DMS153 treated with DMSO at 0.1 percent for 48 hours (cell line): ENCODE data around the gene ROM1.
"Not testable (repeated sequence)": the region's sequence is repeated elsewhere in the genome, so short reads cannot be mapped to it uniquely, and the experiment has no call there.

Source experiments
- DNase-seq: peaks from one replicate; lab custom pipeline; 2025; ENCODE audit not compliant: unreplicated experiment; lab: John Stamatoyannopoulos, UW

Gene ROM1

DNA sequence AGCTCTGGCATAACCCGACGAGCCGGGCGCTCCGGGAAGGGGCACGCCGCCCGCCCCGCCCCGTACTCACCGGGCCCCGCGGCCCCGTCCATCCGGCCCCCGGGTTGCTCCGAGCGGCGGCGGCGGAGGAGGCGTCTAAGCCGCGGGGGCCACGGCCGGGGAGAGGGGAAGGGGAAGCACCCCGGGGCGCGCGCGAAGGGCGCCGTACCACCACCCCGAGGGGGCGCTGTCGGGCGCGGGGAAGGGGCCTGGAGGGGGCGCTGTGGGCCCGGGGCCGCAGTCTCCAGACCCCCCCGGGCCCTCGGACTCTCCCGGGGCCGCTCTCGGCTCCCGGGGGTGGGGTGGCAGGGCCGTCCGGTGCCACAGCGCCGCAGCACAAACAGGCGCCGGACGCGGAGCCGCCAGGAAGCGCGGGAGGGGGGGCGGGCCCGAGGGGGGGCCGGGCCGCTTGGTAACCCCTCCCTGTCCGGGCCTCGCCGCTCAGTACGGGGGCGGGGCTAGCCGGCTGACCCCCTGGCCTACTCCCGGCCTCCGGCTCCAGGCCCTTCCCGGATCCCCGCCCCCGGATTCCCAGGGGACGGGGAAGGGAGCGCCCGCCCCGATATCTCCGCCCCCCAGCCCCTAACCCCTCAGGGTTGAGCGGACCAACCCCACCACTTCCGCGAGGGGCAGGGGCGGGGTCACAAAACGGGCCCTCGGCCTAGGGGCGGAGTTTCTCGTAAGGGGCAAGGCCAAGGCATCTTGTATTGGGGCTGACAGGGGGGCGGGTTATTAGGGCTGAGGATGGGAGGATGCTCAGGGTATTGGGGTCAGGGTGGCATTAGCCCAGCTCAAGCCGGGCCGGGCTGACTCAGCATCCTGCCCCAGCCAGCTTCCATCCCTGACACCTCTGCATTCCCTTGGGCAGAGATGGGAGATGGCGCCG lies at the start of gene ROM1, which contains the start of gene EML3:
Gene ROM1, plus strand, starts transcription at position 892 of the 925 bp plus-strand sequence. Its CDS starts 25 bp downstream, at position 917.
Gene EML3, minus strand, starts transcription at position 410 of the 925 bp plus-strand sequence. Its CDS starts 318 bp downstream, at position 92.
- peak; percentile 37 for DNase-seq

- DNase-seq = no peak
These were observed 47.8 kb upstream of the ROM1 start for GRCh38 chr11:62565100-62565802.

DNA sequence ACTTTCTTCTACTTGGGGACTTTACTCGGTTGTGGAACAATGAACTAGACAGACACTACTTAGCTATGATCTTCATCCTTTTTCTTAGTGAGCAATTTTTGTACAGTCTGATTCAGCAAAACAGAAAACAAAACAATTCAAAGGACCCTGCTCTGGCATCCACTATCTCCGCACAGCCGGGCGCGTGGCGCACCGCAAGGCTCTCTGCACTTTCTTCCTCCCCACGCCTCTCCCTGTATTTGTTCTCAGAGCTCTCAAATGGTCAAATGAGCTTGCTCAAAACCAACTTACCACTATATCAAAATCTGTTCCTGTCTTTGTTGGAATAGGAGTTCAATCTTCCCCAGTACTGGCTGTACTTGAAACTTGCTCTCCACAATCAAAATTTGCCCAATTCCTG lies 46.8 kb upstream of the ROM1 start:
- no peak for DNase-seq

- no peak for DNase-seq
These were observed 45.9 kb upstream of the ROM1 start for GRCh38 chr11:62567018-62567633.

- no peak for DNase-seq
These were observed 43.4 kb upstream of the ROM1 start for GRCh38 chr11:62569611-62570010.

- not testable (repeated sequence) for DNase-seq
These were observed 42.2 kb upstream of the ROM1 start for GRCh38 chr11:62570903-62571302.

DNA sequence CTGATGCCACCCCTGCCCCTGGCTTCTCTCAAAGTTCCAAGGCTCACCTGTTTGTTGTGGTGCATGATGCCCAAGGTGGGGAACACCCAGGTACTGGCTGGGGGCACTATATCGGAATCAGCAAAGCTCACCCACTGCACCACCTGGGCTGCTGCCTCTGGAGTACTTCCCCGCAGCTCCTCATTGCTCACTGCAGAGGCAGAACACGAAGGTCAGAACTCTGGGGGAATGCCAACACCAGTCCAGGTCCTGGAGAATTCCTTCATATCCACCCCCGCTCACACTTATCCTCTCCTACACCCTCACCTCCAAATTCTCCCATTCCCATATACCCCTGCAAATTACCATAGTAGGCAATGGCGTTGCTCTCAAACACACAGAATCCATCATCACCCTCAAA lies 41.6 kb upstream of the ROM1 start:
- DNase-seq = not testable (repeated sequence)

DNA sequence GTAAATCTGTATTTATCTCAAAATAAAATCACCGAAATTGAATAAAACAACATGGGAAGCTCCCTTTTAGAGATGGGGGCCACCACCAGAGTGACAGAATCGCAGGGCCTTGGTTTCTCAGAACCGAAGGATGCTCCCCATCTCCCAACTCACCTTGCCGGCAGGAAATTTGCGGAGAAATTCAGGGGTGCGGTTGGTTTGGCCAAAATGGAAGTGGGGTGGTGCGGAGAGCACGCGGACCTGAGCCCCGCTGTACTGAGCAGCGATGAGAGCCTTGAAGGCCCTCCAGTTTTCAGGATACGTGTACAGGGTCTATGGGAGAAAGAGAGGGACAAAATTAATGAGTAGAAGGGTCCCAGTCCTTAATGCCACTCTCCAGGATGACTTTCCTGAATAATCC lies 40.6 kb upstream of the ROM1 start:
- no peak for DNase-seq

DNA sequence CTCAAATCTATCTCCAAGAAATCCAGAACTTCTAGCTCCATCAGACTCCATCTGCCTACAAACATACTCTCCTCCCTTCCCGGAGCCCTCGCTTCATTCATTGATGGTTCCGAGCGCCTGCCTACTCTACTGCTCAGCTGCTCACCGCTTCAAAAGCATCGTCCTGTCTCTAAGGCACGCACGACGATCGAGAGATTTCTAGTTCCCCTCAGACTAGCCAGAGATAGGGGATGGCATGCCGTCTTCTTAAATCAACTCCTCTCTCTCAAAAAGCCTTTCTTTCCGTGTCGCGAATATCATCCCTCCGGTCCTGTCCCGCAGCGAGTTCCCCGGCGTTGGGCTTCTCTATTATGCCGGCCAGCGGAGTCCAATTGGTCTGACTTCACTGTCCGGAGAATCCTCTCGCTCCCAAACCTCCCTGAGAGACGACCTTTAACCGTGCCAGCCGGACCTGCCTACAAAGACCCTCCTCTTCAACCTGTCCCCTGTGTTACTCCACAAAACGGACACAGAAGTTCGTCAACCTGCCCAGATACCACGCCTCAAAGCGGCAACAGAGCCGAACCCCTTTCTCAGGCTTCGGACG lies 40.0 kb upstream of the ROM1 start:
- DNase-seq = no peak

DNA sequence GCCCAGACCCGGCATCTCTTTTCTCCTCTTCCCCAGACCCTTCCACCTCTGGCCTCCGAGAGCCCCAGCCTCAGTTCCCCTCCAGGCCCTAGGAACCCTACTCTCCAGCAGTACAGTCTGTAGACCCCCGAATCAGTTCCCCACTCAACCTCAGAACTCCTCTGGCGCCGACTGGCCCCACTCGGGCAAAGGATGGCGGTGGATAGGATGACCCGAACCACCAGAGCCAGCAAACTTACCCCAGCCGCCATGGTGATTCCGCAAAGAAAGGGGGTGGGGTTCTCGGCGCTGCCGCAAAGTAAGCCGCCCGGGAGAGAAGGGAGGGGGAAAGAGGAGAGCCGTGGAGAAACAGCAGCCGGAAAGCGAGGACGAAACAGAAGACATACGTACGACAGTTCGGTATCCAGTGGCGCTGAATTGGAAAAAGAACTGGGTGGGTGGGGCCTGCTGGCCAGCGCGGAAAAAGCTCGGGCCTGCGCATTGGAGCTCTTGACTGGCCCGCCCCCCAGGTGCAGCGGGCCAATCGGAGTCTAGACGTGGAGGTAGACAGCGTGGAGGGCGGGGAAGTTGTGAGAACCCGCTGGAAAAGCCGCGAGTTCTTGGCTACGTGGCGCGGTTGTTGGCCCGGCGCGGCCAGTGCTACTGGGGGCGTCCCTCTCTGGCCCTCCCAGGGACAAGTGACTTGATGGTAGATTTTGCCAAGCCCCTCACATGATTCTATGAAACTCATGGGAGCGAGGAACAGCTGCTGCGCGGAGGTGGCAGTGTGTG lies 39.3 kb upstream of the ROM1 start, which contains the start of gene EEF1G:
Gene EEF1G, minus strand, starts transcription at position 300 of the 771 bp plus-strand sequence. Its CDS starts 49 bp downstream, at position 251.
- peak; percentile 99 for DNase-seq

DNA sequence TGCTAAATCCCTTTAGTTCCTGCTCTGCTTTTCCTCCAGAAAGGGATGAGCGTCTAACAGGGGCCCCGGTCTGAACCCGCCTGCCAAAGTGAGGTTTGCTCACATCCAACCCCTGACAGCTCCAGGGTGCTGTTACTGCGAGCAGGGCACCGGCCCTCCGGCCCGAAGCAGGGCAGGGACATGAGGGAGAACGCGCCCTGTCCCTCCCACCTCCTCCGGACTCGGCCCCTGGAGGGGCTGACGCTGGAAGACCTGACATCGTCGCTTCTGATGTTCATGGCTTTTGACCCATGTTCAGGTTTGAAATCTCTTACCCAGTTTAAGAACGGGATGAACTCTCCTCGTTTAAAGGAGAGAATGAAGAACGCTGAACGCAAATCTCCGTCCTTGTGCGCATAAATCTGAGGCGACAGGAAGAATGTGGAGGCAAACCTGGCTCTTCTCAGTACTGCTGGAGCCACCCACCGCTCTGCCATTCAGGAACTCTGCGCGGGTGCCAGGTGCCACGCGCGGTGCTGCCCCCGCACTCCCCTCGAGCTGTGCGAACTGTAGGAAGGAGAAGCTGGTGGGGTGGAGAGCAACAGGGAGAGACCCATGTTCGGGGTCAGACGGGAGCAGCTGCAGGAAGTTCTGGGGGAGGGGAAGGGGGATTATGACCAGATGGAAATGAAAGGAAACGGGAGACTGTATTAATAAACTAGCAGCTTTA lies 38.5 kb upstream of the ROM1 start:
- DNase-seq = peak; percentile 11

DNA sequence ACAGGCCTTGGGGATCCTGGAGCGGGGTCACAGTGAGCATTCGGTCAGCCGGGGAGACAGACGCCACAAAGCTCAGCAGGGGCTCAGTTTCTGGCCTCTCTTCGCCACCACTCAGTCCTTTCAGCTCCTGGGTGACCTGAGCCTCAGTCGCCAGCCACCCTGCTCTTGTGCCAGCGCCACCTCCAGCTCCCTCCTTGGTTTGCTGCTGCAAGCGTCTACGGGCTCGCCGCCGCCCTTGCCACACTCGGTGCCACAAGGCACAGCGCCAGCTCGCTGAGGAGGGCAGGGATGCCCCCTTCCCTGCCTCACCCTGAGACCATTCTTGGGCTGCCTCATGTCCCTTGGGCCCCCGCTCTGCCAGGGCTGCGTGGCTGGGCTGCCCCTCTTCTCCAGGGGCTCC lies 37.9 kb upstream of the ROM1 start:
- no peak for DNase-seq

GRCh38 chr11:62575837-62576236 lies 37.2 kb upstream of the ROM1 start:
- DNase-seq = no peak

- DNase-seq = no peak
These were observed 35.9 kb upstream of the ROM1 start for GRCh38 chr11:62577046-62577714.

DNA sequence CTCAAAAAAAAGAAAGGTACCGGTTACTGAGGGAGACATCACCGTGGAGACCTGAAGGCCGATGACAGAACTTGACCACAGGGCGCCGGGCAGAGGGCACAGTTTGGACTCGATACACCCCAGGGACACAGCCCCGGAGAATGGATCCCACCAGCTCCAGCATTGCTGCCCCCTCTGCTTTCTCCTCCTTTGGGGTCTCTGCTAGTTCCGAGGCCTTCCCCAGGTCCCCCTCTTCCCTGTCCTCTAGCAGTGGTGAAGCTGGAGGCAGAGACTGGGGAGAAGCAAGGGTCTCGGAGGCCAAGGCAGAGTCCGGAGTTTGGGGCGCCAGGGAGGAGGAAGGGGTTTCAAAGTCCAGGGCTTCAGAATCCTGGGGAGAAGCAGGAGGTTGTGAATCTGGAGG lies 34.5 kb upstream of the ROM1 start:
- DNase-seq = no peak

GRCh38 chr11:62579252-62579651 lies 33.8 kb upstream of the ROM1 start:
- no peak for DNase-seq

DNA sequence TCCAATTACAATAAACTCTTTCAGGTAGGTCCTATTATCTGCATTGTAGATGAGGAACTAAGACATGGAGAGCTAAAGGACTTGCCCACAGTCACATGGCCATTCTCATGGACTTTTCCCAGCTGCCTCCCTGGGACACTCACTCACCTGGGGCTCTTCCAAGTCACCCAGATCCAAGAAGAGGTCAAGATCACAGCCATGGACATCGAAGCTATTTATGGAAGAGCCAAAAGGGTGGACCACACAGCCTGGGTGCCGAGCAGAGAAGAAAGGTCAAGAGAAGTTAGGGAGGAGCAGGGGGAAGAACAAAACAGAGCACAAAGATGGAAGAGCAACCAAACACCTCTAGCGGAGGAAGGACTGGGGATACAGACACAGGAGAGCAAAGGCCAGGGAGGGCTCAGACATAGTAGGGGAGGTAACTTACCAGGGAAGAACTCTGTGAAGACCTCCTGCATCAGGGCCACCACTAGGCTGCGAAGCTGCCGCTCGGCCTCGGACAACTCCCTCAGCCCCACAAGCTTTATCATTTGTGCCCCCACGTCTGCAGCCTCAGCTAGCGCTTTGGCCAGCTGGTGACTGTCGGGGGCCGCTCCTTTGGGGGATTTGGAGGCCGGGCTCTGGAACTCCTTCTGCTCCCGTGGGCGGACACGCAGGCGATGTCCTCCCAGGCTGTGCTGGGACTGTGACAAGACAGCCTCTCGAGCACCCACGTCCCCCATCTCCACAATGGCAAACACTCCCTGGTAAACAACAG lies 31.9 kb upstream of the ROM1 start:
- no peak for DNase-seq

- not testable (repeated sequence) for DNase-seq
These were observed 31.3 kb upstream of the ROM1 start for GRCh38 chr11:62581735-62582134.
